GM12878 (cell line): ENCODE measurements around the gene HPSE2. TPM values are rescaled to one million over a fixed set of nuclear protein-coding genes. Genes with fewer than 3 reads are reported as not detected.

Experiments
- ATAC-seq: fragments of 200-7000 bp; cut with Tn5 transposase; 3 replicates; pipeline ENCODE4 v1.9.1; 2020; ENCODE audit warnings: mild to moderate bottlenecking, moderate library complexity
- BruUV-seq: library from RNA; stranded (reverse); fragments of 400-500 nt; replicated peaks from 2 replicates; lab custom pipeline; 2021; lab: Mats Ljungman, UMichigan
- CTCF ChIA-PET: fragments of 300-600 bp; sonication (Branson Sonifier 250); formaldehyde crosslinking; extraction: SDS; loops from one replicate; lab custom pipeline; 2021; ENCODE audit warnings: inconsistent platforms; lab: Yijun Ruan, JAX
- POLR2A ChIA-PET: fragments of 350-600 bp; formaldehyde crosslinking; extraction: SDS; loops from one replicate; lab custom pipeline; 2021; ENCODE audit warnings: inconsistent platforms; lab: Charles Lee
- RAD21 ChIA-PET: fragments of 300-600 bp; sonication (Branson Sonifier 250); formaldehyde crosslinking; loops from one replicate; lab custom pipeline; 2023; ENCODE audit warnings: antibody characterized with exemption; ENCODE audit not compliant: unreplicated experiment; lab: Charles Lee
- SMC1A ChIA-PET: fragments of 300-600 bp; sonication (Branson Sonifier 250); formaldehyde crosslinking; loops from one replicate; lab custom pipeline; 2023; ENCODE audit not compliant: unreplicated experiment, uncharacterized antibody; lab: Charles Lee
- DNase-seq: peaks from one replicate; pipeline ENCODE4 v3.0.0-alpha.2; 2011; ENCODE audit warnings: low read depth, low spot score
- FAIRE-seq: peaks from 3 replicates; lab custom pipeline; 2011; peaks lifted over from hg19 to GRCh38; lab: Jason Lieb, UNC
- H2AFZ ChIP-seq: 2 replicates; pipeline ENCODE4 v1.6.0; 2011; ENCODE audit warnings: low read depth, low read length, control low read depth; ENCODE audit not compliant: control insufficient read depth
- H3K27ac ChIP-seq: 2 replicates; pipeline ENCODE4 v1.5.1; 2011; ENCODE audit warnings: control low read depth; ENCODE audit not compliant: control insufficient read depth, insufficient read depth
- H3K27me3 ChIP-seq, 2 experiments: replicated peaks in 1 of 2; 2 replicates each; pipeline versions ENCODE4 v1.6.0 to v1.6.1; 2011; ENCODE audit warnings: low read length in 1 of 2; ENCODE audit not compliant: control insufficient read depth in 2 of 2, insufficient read depth in 2 of 2
- H3K36me3 ChIP-seq, 2 experiments: 2 replicates each; pipeline ENCODE4 v1.5.1; 2011; ENCODE audit warnings: low read length in 1 of 2; ENCODE audit not compliant: control insufficient read depth in 2 of 2, insufficient read depth in 2 of 2
- H3K4me1 ChIP-seq: 2 replicates; pipeline ENCODE4 v1.6.1; 2011; ENCODE audit warnings: mild to moderate bottlenecking, low read length, moderate library complexity, mixed read lengths; ENCODE audit not compliant: control insufficient read depth, insufficient read depth
- H3K4me2 ChIP-seq: 2 replicates; pipeline ENCODE4 v1.6.0; 2011; ENCODE audit warnings: control low read depth; ENCODE audit not compliant: control insufficient read depth, insufficient read depth
- H3K4me3 ChIP-seq: fragments of 200-600 bp; sonication (generic); 2 replicates; pipeline ENCODE4 v1.5.1; 2016
- H3K79me2 ChIP-seq: 2 replicates; pipeline ENCODE4 v1.6.0; 2011; ENCODE audit warnings: low read length; ENCODE audit not compliant: control insufficient read depth, insufficient read depth
- H3K9ac ChIP-seq: 2 replicates; pipeline ENCODE4 v1.8.0; 2011; ENCODE audit warnings: low read length, control low read depth, mixed read lengths; ENCODE audit not compliant: control insufficient read depth, insufficient read depth
- H3K9me3 ChIP-seq: replicated peaks from 3 replicates; pipeline ENCODE4 v1.5.1; 2011; ENCODE audit warnings: mild to moderate bottlenecking, low read length; ENCODE audit not compliant: control insufficient read depth, insufficient read depth
- H4K20me1 ChIP-seq: 2 replicates; pipeline ENCODE4 v1.6.0; 2011; ENCODE audit not compliant: control insufficient read depth, insufficient read depth
- BRCA1 ChIP-seq: IDR thresholded peaks from 2 replicates; pipeline ENCODE4 v1.6.1; 2011; ENCODE audit warnings: low read depth, low read length, improper control_type of control experiment
- EED ChIP-seq: sonication (generic); IDR thresholded peaks from 2 replicates; pipeline ENCODE4 v1.6.1; 2016; ENCODE audit warnings: antibody characterized with exemption, low read depth
- EGR1 ChIP-seq, 2 experiments: IDR thresholded peaks; 1 replicate in 1 of 2; 2 replicates in 1 of 2; pipeline ENCODE4 v1.6.1; 2011 to 2012; ENCODE audit warnings: low read depth in 2 of 2, low read length in 2 of 2, borderline replicate concordance in 1 of 2, mild to moderate bottlenecking in 1 of 2, moderate library complexity in 1 of 2
- HDAC6 ChIP-seq: fragments of 200-600 bp; sonication (generic); IDR thresholded peaks from one replicate; pipeline ENCODE4 v1.8.0; 2017; ENCODE audit warnings: antibody characterized with exemption; ENCODE audit not compliant: unreplicated experiment
- NR2F1 ChIP-seq: fragments of 450-650 bp; conservative IDR thresholded peaks from 2 replicates; pipeline ENCODE4 v1.6.1; 2017; ENCODE audit warnings: mild to moderate bottlenecking
- RAD51 ChIP-seq: fragments of 450-650 bp; IDR thresholded peaks from 2 replicates; pipeline ENCODE4 v1.6.1; 2016; ENCODE audit warnings: moderate library complexity, mild to moderate bottlenecking, inconsistent platforms
- STAT1 ChIP-seq: fragments of 450-650 bp; conservative IDR thresholded peaks from 2 replicates; pipeline ENCODE4 v1.6.1; 2014; ENCODE audit warnings: antibody characterized with exemption, mild to moderate bottlenecking
- YBX1 ChIP-seq: fragments of 450-650 bp; IDR thresholded peaks from 2 replicates; pipeline ENCODE4 v1.6.1; 2016; ENCODE audit warnings: antibody characterized with exemption
- ZNF217 ChIP-seq: fragments of 450-650 bp; IDR thresholded peaks from 2 replicates; pipeline ENCODE4 v1.6.1; 2017; ENCODE audit warnings: antibody characterized with exemption, mild to moderate bottlenecking
- WGBS: methylation state at CpG from one replicate; pipeline ENCODE4 v1.1.6; 2016; ENCODE audit warnings: low lambda C conversion rate; ENCODE audit not compliant: insufficient replicate concordance, insufficient coverage; ENCODE audit errors: missing lambda C conversion rate; 5-methylcytosine and 5-hydroxymethylcytosine counted together
- in situ Hi-C: fragments of 300-500 bp; cut with MboI; formaldehyde crosslinking; loops from 9 replicates; pipeline ENCODE4 v1.14.3; 2018; ENCODE audit warnings: mixed read lengths
- intact Hi-C: fragments of 100-400 bp; cut with micrococcal nuclease; formaldehyde crosslinking; loops from one replicate; pipeline ENCODE4 v1.14.2; 2022; ENCODE audit not compliant: unreplicated experiment
- polyA plus RNA-seq, 11 experiments: library from polyadenylated mRNA; depleted of rRNA in 4 of 11; unstranded in 6 of 11; stranded (reverse) in 5 of 11; fragments of >200 nt; fragmentation: Nextera tagmentation in 4 of 11; fragmentation: Illumina TruSeq in 1 of 11; extraction: Ambion mirVana in 4 of 11; extraction: Trizol in 1 of 11; gene quantifications; 1 replicate in 1 of 11; 2 replicates in 10 of 11; pipeline versions ENCODE4 v1.2.1 to v1.2.3, GENCODE V29; 2011 to 2016; ENCODE audit warnings: inconsistent platforms in 2 of 11, missing spikeins in 2 of 11, low read depth in 1 of 11
- total RNA-seq, 4 experiments: library from RNA; depleted of rRNA in 3 of 4; stranded (reverse); fragments of >200 nt in 3 of 4; fragmentation: Illumina TruSeq in 1 of 4; extraction: Trizol in 1 of 4; gene quantifications; 2 replicates each; pipeline versions ENCODE4 v1.2.1 to v1.2.3, GENCODE V29; 2013 to 2021

The HPSE2 gene
- total and polyA plus RNA-seq, 10 of the 15 experiments (the other 5 are each of a cell fraction or from before 2014, with no cell fraction given) = 0.06 TPM; not detected in 9

GRCh38 chr10:98414578-98414931 is 821.1 kb downstream of the HPSE2 start:
- Histone ChIP-seq H3K27me3 (no peaks in the 10 kb centered on the region), H3K79me2 (no peaks in the 10 kb centered on the region), H3K4me3 (peak overlapping the region; percentile 22; the same call in 1 of the 2 replicates), H3K9me3 (no peaks in the 10 kb centered on the region), H2AFZ (no peak overlapping the region), H3K27ac (peak overlapping the region; percentile 27; the same call in 1 of the 2 replicates), H3K9ac (no peak overlapping the region), H3K4me1 (peaks cover 18% of the 10 kb centered on the region), H3K36me3 (peaks cover 4 to 5% of the 10 kb centered on the region in 2 experiments; a peak in 2 of 4 replicates), H4K20me1 (no peaks in the 10 kb centered on the region), H3K4me2 (peak overlapping the region; percentile 53; the same call in 1 of the 2 replicates)
- SMC1A ChIA-PET = interaction anchor here (0.8 to 2.0 kb wide), 3 partner anchors 9 to 74 kb away, joined by 3 to 7 read pairs (median 4); no protein-coding TSS in a partner anchor
- ATAC-seq = peak; percentile 17
- no peak for DNase-seq
- RAD21 ChIA-PET = interaction anchor here (1.5 kb wide), 1 partner anchor 11 kb away, joined by 7 read pairs; no protein-coding TSS in a partner anchor
- 100% methylated on average over 3 of the region's 3 CpGs for WGBS
- intact Hi-C loops (no loop called here), in situ Hi-C loops (no loop called here)
- TF ChIP-seq ZNF217 (no peak), RAD51 (no peak), EED (0 out of 2 replicates have a peak, but pooled peaks have one; percentile 15), EGR1 (IDR thresholded peaks at IDR 0.05; ENCODE audit: borderline replicate concordance in 1 of 2, low read depth in 2 of 2, low read length in 2 of 2) (peak in 1 of 2 experiments; percentile 9; a peak in 1 of 3 replicates), YBX1 (no peak)
- POLR2A ChIA-PET = interaction anchor here (0.8 to 1.6 kb wide), 2 partner anchors 9 to 19 kb away, joined by 3 read pairs; no protein-coding TSS in a partner anchor
- CTCF ChIA-PET = interaction anchor here (1.0 kb wide), 1 partner anchor 11 kb away, joined by 3 read pairs; no protein-coding TSS in a partner anchor
- no peak for FAIRE-seq
- TSS peak; percentile 29 for BruUV-seq

GRCh38 chr10:98411768-98412167 is 823.9 kb downstream of the HPSE2 start:
- intact Hi-C loops (no loop called here), in situ Hi-C loops (no loop called here)
- ChIA-PET RAD21 (no interaction called here), CTCF (interaction anchor here (1.1 to 2.8 kb wide), 2 partner anchors 14 to 334 kb away, joined by 4 to 16 read pairs; no protein-coding TSS in a partner anchor), SMC1A (interaction anchor here (1.2 kb wide), 2 partner anchors 11 to 71 kb away, joined by 4 to 5 read pairs; no protein-coding TSS in a partner anchor), POLR2A (interaction anchor here (1.2 kb wide), 1 partner anchor 11 kb away, joined by 4 read pairs; no protein-coding TSS in a partner anchor)
- TF ChIP-seq STAT1 (no peak), BRCA1 (no peak), NR2F1 (0 out of 2 replicates have a peak, but pooled peaks have one; percentile 9), HDAC6 (no peak)
- Histone ChIP-seq H3K4me3 (no peak overlapping the region), H3K4me2 (peak overlapping the region; percentile 22; the same call in 1 of the 2 replicates), H3K9me3 (no peaks in the 10 kb centered on the region), H4K20me1 (no peaks in the 10 kb centered on the region), H3K27ac (peak overlapping the region; percentile 25; the same call in 1 of the 2 replicates), H3K4me1 (peaks cover 28% of the 10 kb centered on the region), H3K79me2 (no peaks in the 10 kb centered on the region), H3K27me3 (no peaks in the 10 kb centered on the region), H3K36me3 (no peaks in the 10 kb centered on the region; a peak in 1 of 4 replicates), H2AFZ (no peak overlapping the region), H3K9ac (no peak overlapping the region)
- ATAC-seq (no peak), DNase-seq (no peak), FAIRE-seq (no peak)
- 88% methylated on average over 1 of the region's 1 CpG for WGBS
- no TSS peak for BruUV-seq
